ENCODE results near the gene RASGRF2. TPM values are rescaled to one million over a fixed set of nuclear protein-coding genes. Genes with fewer than 3 reads are reported as not detected.
A peak's percentile ranks its signal among the peaks of the same experiment; 100 is the strongest.

Gene RASGRF2
- total RNA-seq, 1 experiment from 2014 or later, result 9.1 TPM

GRCh38 chr5:80936881-80937280 is 23.3 kb upstream of the RASGRF2 start:
- BruUV-seq (replicated peaks), result no TSS peak
- no peak overlapping the region for H3K4me3 ChIP-seq (ENCODE audit: low read depth, low read length, poor library complexity, severe bottlenecking)
- intact Hi-C loops (cut with micrococcal nuclease; ENCODE audit: unreplicated experiment), result no loop called here
- POLR2A ChIA-PET (ENCODE audit: low non-redundant PET), result no interaction called here
- no peak overlapping the region for H3K27ac ChIP-seq (ENCODE audit: low read depth, low read length, poor library complexity, severe bottlenecking)
- peaks cover 13% of the 10 kb centered on the region for H3K4me1 ChIP-seq (ENCODE audit: insufficient read depth, low read length, poor library complexity, severe bottlenecking)
- CTCF ChIA-PET, result no interaction called here
- DNase-seq (ENCODE audit: low spot score), result no peak
- no peaks in the 10 kb centered on the region for H3K36me3 ChIP-seq (ENCODE audit: insufficient read depth, low read length, poor library complexity, severe bottlenecking)
- H3K9me3 ChIP-seq (ENCODE audit: low read depth, low read length, poor library complexity, severe bottlenecking), result no peaks in the 10 kb centered on the region
- no peaks in the 10 kb centered on the region for H3K27me3 ChIP-seq (replicated peaks; ENCODE audit: insufficient read depth, low read depth, low read length, poor library complexity)
- TF ChIP-seq EZH2 (IDR thresholded peaks at IDR 0.05; ENCODE audit: borderline replicate concordance, low read depth, low read length, poor library complexity, severe bottlenecking) (no peak), CTCF (conservative IDR thresholded peaks at IDR 0.05; ENCODE audit: low read depth, low read length) (no peak)

GRCh38 chr5:80937584-80938356 is 22.4 kb upstream of the RASGRF2 start:
- intact Hi-C loops (cut with micrococcal nuclease; ENCODE audit: unreplicated experiment), result no loop called here
- Histone ChIP-seq H3K9me3 (ENCODE audit: low read depth, low read length, poor library complexity, severe bottlenecking) (no peaks in the 10 kb centered on the region), H3K4me1 (ENCODE audit: insufficient read depth, low read length, poor library complexity, severe bottlenecking) (peaks cover 13% of the 10 kb centered on the region), H3K27me3 (replicated peaks; ENCODE audit: insufficient read depth, low read depth, low read length, poor library complexity) (no peaks in the 10 kb centered on the region), H3K27ac (ENCODE audit: low read depth, low read length, poor library complexity, severe bottlenecking) (no peak overlapping the region), H3K4me3 (ENCODE audit: low read depth, low read length, poor library complexity, severe bottlenecking) (no peak overlapping the region), H3K36me3 (ENCODE audit: insufficient read depth, low read length, poor library complexity, severe bottlenecking) (no peaks in the 10 kb centered on the region)
- no peak for TF ChIP-seq CTCF (conservative IDR thresholded peaks at IDR 0.05; ENCODE audit: low read depth, low read length)
- TF ChIP-seq EZH2 (IDR thresholded peaks at IDR 0.05; ENCODE audit: borderline replicate concordance, low read depth, low read length, poor library complexity, severe bottlenecking), result no peak
- peak; percentile 87 for DNase-seq (ENCODE audit: low spot score)
- ChIA-PET CTCF (no interaction called here), POLR2A (ENCODE audit: low non-redundant PET) (interaction anchor here (0.6 kb wide), 1 partner anchor 953 kb away, joined by 3 read pairs; no protein-coding TSS in a partner anchor)
- BruUV-seq (replicated peaks), result no TSS peak

DNA sequence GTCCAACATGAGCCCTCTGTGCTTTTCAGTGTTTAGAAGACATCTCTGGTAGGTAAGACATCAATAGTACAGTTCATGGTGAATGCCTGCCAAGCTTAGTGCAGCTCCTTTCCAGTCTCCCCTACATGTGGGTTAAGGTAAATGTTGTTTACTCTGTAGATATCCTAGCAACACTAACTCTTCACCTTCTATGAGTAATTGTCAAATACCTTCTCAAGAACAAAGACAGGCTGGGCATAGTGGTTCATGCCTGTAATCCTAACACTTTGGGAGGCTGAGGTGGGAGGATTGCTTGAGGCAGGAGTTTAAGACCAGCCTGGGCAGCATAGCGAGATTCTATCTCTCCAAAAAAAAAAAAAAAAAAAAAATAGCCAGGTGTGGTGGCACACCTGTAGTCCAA is 18.7 kb upstream of the RASGRF2 start:
- Histone ChIP-seq H3K4me1 (ENCODE audit: insufficient read depth, low read length, poor library complexity, severe bottlenecking) (peaks cover 13% of the 10 kb centered on the region), H3K4me3 (ENCODE audit: low read depth, low read length, poor library complexity, severe bottlenecking) (no peak overlapping the region), H3K27me3 (replicated peaks; ENCODE audit: insufficient read depth, low read depth, low read length, poor library complexity) (no peaks in the 10 kb centered on the region), H3K9me3 (ENCODE audit: low read depth, low read length, poor library complexity, severe bottlenecking) (no peaks in the 10 kb centered on the region), H3K27ac (ENCODE audit: low read depth, low read length, poor library complexity, severe bottlenecking) (no peak overlapping the region), H3K36me3 (ENCODE audit: insufficient read depth, low read length, poor library complexity, severe bottlenecking) (no peaks in the 10 kb centered on the region)
- POLR2A ChIA-PET (ENCODE audit: low non-redundant PET), result no interaction called here
- no TSS peak for BruUV-seq (replicated peaks)
- DNase-seq (ENCODE audit: low spot score), result no peak
- intact Hi-C loops (cut with micrococcal nuclease; ENCODE audit: unreplicated experiment), result no loop called here
- CTCF ChIA-PET, result no interaction called here
- TF ChIP-seq EZH2 (IDR thresholded peaks at IDR 0.05; ENCODE audit: borderline replicate concordance, low read depth, low read length, poor library complexity, severe bottlenecking) (no peak), CTCF (conservative IDR thresholded peaks at IDR 0.05; ENCODE audit: low read depth, low read length) (no peak)

Data from A673 (cell line).